ENCODE measurements around the gene LMOD2. TPM values are rescaled to one million over a fixed set of nuclear protein-coding genes. Genes with fewer than 3 reads are reported as not detected.

LMOD2 gene
- polyA plus RNA-seq, 3 donors = 0.09 TPM; not detected in 2

- no peak overlapping the region for H3K9ac ChIP-seq (ENCODE audit: insufficient read depth, low read length, poor library complexity, severe bottlenecking)
- peak overlapping the region in 1 of 2 donors; percentile 39 for H3K27ac ChIP-seq (ENCODE audit: low read depth in 1 of 2, low read length in 2 of 2)
- peaks cover 75% of the 10 kb centered on the region for H4K20me1 ChIP-seq (ENCODE audit: insufficient read depth, low read length)
- WGBS (ENCODE audit: insufficient coverage) = no CpG with 5 or more reads among the region's 1 CpG
- DNase-seq = peak in 1 of 3 donors; percentile 5
- Mint-ChIP-seq H3K27me3 (ENCODE audit: low read depth in 3 of 3) (peaks cover 0 to 1% (median 0%) of the 10 kb centered on the region in 3 donors), H3K27ac (peak overlapping the region in 2 of 7 donors; percentile 1 to 60), H3K4me3 (no peak overlapping the region), H3K36me3 (peaks cover 16 to 22% of the 10 kb centered on the region in 2 donors), H3K9me3 (no peaks in the 10 kb centered on the region), H3K4me1 (peaks cover 11% of the 10 kb centered on the region)
- H3K9me3 ChIP-seq (replicated peaks in 1 of 2; ENCODE audit: control insufficient read depth in 1 of 2, insufficient read depth in 1 of 2, low read length in 2 of 2) = no peaks in the 10 kb centered on the region
- no peak overlapping the region for H2AFZ ChIP-seq (ENCODE audit: insufficient read depth, low read depth, low read length, poor library complexity, severe bottlenecking)
- no peak overlapping the region for H3K4me3 ChIP-seq (replicated peaks in 1 of 3; ENCODE audit: low read depth in 2 of 3, low read length in 3 of 3)
- H3K79me2 ChIP-seq (ENCODE audit: insufficient read depth, low read length) = peaks cover 29% of the 10 kb centered on the region
- H3K4me1 ChIP-seq (ENCODE audit: control insufficient read depth in 1 of 2, insufficient read depth in 2 of 2, low read length in 2 of 2) = peaks cover 0 to 5% of the 10 kb centered on the region in 2 donors
- H3K36me3 ChIP-seq (replicated peaks in 1 of 2; ENCODE audit: control insufficient read depth in 1 of 2, insufficient read depth in 2 of 2, low read length in 2 of 2) = peaks cover 13 to 15% of the 10 kb centered on the region in 2 donors
- no peak overlapping the region for H3K4me2 ChIP-seq (replicated peaks; ENCODE audit: extremely low read depth, low read length, poor library complexity, severe bottlenecking)
- no peak for TF ChIP-seq CTCF (IDR thresholded peaks at IDR 0.05)
- intact Hi-C loops (cut with micrococcal nuclease) = no loop called here
- no peaks in the 10 kb centered on the region for H3K27me3 ChIP-seq (ENCODE audit: control insufficient read depth in 2 of 2, insufficient read depth in 2 of 2, low read length in 2 of 2)
Measured at GRCh38 chr7:123712619-123713018, 57.0 kb downstream of the LMOD2 start.

Other genes starting within 250 kb of the LMOD2 start
- under 1 TPM in 1 of 3 donors, not detected in 2; 0.07 TPM for gene IQUB, start 121.3 kb upstream of the LMOD2 start, polyA plus RNA-seq
- 10 to 100 TPM in 2 of 3 donors, 1 to 10 TPM in 1; 6.9 to 49.2 (median 37.3) TPM for gene NDUFA5, start 98.0 kb upstream of the LMOD2 start, polyA plus RNA-seq
- not detected for gene ASB15, start 54.0 kb upstream of the LMOD2 start, polyA plus RNA-seq
- gene WASL, start 93.1 kb downstream of the LMOD2 start, polyA plus RNA-seq = 1 to 10 TPM; 1.6 to 3.9 (median 2.1) TPM
- gene HYAL4, start 189.3 kb downstream of the LMOD2 start, polyA plus RNA-seq = not detected